HG03521 (cell line): ENCODE data around the gene LRTM2.

ENCODE experiments used
- ATAC-seq: cut with Tn5 transposase; IDR thresholded peaks from one replicate; pipeline ENCODE4 v1.9.1; 2021; ENCODE audit warnings: mild to moderate bottlenecking, moderate library complexity; ENCODE audit not compliant: unreplicated experiment

Gene LRTM2

GRCh38 chr12:1839956-1840951 is 19.9 kb downstream of the LRTM2 start:
- ATAC-seq = no peak

GRCh38 chr12:1840981-1841425 is 20.6 kb downstream of the LRTM2 start:
- no peak for ATAC-seq

GRCh38 chr12:1841586-1842182 is 21.3 kb downstream of the LRTM2 start:
- ATAC-seq = no peak

GRCh38 chr12:1842183-1842904 is 22.0 kb downstream of the LRTM2 start:
- ATAC-seq = no peak

- ATAC-seq = no peak
Measured at GRCh38 chr12:1842905-1843640, 22.7 kb downstream of the LRTM2 start.

- no peak for ATAC-seq
Measured at GRCh38 chr12:1843641-1844005, 23.3 kb downstream of the LRTM2 start.

GRCh38 chr12:1844223-1844622 is 23.9 kb downstream of the LRTM2 start:
- no peak for ATAC-seq

- no peak for ATAC-seq
Measured at GRCh38 chr12:1844661-1845409, 24.5 kb downstream of the LRTM2 start.

GRCh38 chr12:1845427-1845826 is 25.1 kb downstream of the LRTM2 start:
- no peak for ATAC-seq

GRCh38 chr12:1845886-1846285 is 25.5 kb downstream of the LRTM2 start:
- ATAC-seq = no peak

GRCh38 chr12:1846421-1847405 is 26.3 kb downstream of the LRTM2 start:
- ATAC-seq = no peak

- ATAC-seq = no peak
Measured at GRCh38 chr12:1847411-1847810, 27.0 kb downstream of the LRTM2 start.

- no peak for ATAC-seq
Measured at GRCh38 chr12:1848146-1848545, 27.8 kb downstream of the LRTM2 start.

- ATAC-seq = no peak
Measured at GRCh38 chr12:1848745-1849144, 28.4 kb downstream of the LRTM2 start.

- ATAC-seq = no peak
Measured at GRCh38 chr12:1851151-1851701, 30.9 kb downstream of the LRTM2 start.

- ATAC-seq = no peak
Measured at GRCh38 chr12:1852076-1852475, 31.7 kb downstream of the LRTM2 start.

GRCh38 chr12:1853716-1854115 is 33.4 kb downstream of the LRTM2 start:
- no peak for ATAC-seq

- no peak for ATAC-seq
Measured at GRCh38 chr12:1855241-1855640, 34.9 kb downstream of the LRTM2 start.

GRCh38 chr12:1857086-1857485 is 36.7 kb downstream of the LRTM2 start:
- ATAC-seq = no peak
